Raji (cell line): ENCODE data around the gene GNG7.

Source experiments
- POLR2A ChIP-seq: IDR thresholded peaks from 2 replicates; pipeline ENCODE4 v1.6.1; 2011; ENCODE audit warnings: low read depth, low read length, control low read depth; ENCODE audit not compliant: insufficient read depth

The GNG7 gene

GRCh38 chr19:2534423-2535013 lies 168.0 kb downstream of the GNG7 start:
- no peak for TF ChIP-seq POLR2A

- TF ChIP-seq POLR2A: no peak
Observed at GRCh38 chr19:2533686-2534422, 168.6 kb downstream of the GNG7 start.

- TF ChIP-seq POLR2A: no peak
Observed at GRCh38 chr19:2533072-2533425, 169.4 kb downstream of the GNG7 start.

GRCh38 chr19:2532252-2533071 lies 170.0 kb downstream of the GNG7 start:
- TF ChIP-seq POLR2A: no peak

- no peak for TF ChIP-seq POLR2A
Observed at GRCh38 chr19:2529473-2529918, 173.0 kb downstream of the GNG7 start.

GRCh38 chr19:2528675-2529101 lies 173.8 kb downstream of the GNG7 start:
- no peak for TF ChIP-seq POLR2A

GRCh38 chr19:2527686-2528085 lies 174.8 kb downstream of the GNG7 start:
- no peak for TF ChIP-seq POLR2A

- TF ChIP-seq POLR2A: no peak
Observed at GRCh38 chr19:2527171-2527570, 175.3 kb downstream of the GNG7 start.

GRCh38 chr19:2524840-2525723 lies 177.4 kb downstream of the GNG7 start:
- no peak for TF ChIP-seq POLR2A

GRCh38 chr19:2524361-2524839 lies 178.1 kb downstream of the GNG7 start:
- TF ChIP-seq POLR2A: no peak

GRCh38 chr19:2523630-2524311 lies 178.7 kb downstream of the GNG7 start:
- TF ChIP-seq POLR2A: no peak

- TF ChIP-seq POLR2A: no peak
Observed at GRCh38 chr19:2519482-2519881, 183.0 kb downstream of the GNG7 start.

GRCh38 chr19:2517881-2518601 lies 184.5 kb downstream of the GNG7 start:
- TF ChIP-seq POLR2A: no peak

- TF ChIP-seq POLR2A: no peak
Observed at GRCh38 chr19:2516727-2517126, 185.8 kb downstream of the GNG7 start.
